NCI-H2029 treated with DMSO at 0.1 percent for 48 hours (cell line): ENCODE data around the gene CLUH.
A peak's percentile ranks its signal among the peaks of the same experiment; 100 is the strongest.

ENCODE experiments used
- DNase-seq: peaks from one replicate; lab custom pipeline; 2025; lab: John Stamatoyannopoulos, UW

CLUH gene, protein sequence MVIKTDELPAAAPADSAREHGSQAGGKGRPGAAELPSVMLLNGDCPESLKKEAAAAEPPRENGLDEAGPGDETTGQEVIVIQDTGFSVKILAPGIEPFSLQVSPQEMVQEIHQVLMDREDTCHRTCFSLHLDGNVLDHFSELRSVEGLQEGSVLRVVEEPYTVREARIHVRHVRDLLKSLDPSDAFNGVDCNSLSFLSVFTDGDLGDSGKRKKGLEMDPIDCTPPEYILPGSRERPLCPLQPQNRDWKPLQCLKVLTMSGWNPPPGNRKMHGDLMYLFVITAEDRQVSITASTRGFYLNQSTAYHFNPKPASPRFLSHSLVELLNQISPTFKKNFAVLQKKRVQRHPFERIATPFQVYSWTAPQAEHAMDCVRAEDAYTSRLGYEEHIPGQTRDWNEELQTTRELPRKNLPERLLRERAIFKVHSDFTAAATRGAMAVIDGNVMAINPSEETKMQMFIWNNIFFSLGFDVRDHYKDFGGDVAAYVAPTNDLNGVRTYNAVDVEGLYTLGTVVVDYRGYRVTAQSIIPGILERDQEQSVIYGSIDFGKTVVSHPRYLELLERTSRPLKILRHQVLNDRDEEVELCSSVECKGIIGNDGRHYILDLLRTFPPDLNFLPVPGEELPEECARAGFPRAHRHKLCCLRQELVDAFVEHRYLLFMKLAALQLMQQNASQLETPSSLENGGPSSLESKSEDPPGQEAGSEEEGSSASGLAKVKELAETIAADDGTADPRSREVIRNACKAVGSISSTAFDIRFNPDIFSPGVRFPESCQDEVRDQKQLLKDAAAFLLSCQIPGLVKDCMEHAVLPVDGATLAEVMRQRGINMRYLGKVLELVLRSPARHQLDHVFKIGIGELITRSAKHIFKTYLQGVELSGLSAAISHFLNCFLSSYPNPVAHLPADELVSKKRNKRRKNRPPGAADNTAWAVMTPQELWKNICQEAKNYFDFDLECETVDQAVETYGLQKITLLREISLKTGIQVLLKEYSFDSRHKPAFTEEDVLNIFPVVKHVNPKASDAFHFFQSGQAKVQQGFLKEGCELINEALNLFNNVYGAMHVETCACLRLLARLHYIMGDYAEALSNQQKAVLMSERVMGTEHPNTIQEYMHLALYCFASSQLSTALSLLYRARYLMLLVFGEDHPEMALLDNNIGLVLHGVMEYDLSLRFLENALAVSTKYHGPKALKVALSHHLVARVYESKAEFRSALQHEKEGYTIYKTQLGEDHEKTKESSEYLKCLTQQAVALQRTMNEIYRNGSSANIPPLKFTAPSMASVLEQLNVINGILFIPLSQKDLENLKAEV (N-terminal part only)

GRCh38 chr17:2711608-2712299, at the start of gene CLUH:
CLUH (minus strand) TSS chr17:2711764; CDS start chr17:2711661, 103 bp downstream.
- peak; percentile 14 for DNase-seq

DNA sequence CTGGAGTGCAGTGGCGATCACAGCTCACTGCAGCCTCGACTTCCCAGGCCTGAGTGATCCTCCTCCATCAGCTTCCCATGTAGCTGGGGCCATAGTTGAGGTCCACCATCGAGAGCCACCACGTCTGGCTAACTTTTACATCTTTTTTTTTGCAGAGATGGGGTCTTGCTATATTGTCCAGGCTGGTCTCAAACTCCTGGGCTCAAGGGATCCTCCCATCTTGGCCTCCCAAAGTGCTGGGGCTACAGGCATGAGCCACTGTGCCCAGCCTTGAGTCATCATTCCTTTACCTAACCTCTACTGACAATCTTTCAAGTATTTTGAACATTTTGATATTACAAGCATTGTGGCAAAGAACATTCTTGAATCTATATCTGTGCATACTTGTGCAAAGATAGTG, 47.3 kb upstream of the CLUH start:
- no peak for DNase-seq

- DNase-seq = no peak
Observed at GRCh38 chr17:2755891-2756724, 44.5 kb upstream of the CLUH start.

DNA sequence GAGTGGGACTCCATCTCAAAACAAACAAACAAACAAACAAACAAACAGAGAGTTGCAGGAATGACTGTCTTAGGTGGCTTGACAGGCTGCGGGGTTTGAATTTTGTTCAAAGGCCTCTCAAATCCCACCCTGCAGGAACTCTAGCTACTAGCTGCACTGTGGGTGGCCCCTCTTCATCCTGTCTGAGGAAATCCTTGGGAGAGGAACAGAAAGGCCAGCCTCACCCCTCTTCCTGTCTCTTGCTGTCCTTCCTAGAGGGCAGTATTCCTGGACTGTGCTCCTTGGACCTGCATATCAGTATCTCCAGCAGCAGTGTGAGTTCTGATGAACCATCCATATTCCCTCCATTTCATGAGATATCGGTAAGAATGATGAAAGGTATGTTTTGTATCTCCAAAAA, 39.9 kb upstream of the CLUH start:
- no peak for DNase-seq

DNA sequence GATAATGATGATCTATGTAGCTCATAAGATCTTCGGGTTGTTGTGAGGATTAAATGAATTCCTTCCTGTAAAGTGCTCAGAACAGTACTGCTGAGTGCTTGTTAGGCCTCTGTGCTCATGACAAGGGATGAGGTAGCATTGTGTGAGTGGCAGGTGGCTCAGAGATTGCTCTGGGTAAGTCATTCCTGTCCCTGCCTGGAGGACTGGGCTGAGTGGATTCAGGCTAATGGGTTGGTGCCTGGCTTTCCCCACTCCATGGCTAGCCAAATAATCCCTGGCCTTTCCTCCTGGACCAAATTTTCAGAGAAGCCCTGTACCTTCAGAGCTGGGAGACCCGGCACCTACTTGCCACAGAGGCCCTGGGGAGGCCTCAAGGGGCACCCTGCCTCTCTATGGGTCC, 39.2 kb upstream of the CLUH start:
- DNase-seq = no peak

GRCh38 chr17:2749784-2750181, 38.2 kb upstream of the CLUH start:
- no peak for DNase-seq

DNA sequence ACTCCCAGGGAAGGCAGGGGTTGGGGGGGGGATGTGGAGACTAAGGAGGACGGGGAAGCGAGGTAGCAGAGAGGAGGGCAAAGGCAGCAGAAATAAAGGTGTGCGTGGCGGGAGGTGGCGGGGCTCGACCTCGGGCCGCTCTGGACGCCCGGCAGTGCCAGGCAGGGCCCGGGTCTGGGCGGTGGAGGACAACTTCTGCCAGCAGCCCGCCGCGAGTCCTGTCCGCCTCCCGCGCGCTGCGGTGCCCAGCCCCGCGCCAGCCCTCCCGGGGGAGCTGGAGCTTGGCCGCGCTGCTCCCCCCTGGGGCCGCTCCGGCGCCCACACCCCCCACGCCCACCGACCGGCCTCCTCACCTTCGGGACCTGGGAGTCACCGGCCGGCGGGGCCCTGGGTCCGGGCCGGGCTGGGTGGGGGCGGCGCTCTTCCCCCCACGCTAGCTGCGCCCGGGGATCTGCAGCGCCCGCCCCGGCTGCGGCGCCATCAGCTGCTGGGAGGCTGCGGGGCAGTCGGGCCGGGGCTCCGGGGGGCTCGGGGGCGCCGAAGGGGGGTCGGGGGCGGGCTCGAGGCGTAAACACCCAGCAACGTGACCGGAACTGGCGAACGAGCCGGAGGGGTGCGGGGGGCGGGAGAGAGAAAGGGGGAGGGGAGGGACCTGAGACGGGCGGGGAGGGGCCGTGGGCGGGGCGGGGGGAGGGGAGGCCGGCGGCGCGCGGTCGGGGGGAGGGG, 37.7 kb upstream of the CLUH start, which contains the start of gene CCDC92B:
CCDC92B (minus strand) TSS at position 595 of the 726 bp plus-strand sequence. CDS start 14,507 bp downstream, outside the sequence.
- no peak for DNase-seq

- no peak for DNase-seq
Observed at GRCh38 chr17:2745317-2746037, 33.9 kb upstream of the CLUH start.

DNA sequence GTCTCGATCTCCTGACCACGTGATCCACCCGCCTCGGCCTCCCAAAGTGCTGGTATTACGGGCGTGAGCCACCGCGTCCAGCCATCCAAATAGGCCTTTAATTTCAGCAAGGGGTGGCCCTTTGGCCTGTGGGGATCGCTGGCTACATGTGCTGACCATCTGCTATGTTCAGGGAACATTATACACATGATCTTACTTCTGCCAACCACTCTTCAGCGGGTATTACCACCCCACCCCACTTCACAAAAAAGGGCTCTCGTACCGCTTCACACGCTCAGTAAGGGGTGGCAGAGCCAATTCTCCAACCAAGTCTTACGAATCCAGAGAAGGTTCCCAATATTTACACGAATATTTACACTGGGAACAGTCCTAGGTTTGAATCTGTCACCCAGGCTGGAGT, 26.1 kb upstream of the CLUH start:
- DNase-seq = no peak

DNA sequence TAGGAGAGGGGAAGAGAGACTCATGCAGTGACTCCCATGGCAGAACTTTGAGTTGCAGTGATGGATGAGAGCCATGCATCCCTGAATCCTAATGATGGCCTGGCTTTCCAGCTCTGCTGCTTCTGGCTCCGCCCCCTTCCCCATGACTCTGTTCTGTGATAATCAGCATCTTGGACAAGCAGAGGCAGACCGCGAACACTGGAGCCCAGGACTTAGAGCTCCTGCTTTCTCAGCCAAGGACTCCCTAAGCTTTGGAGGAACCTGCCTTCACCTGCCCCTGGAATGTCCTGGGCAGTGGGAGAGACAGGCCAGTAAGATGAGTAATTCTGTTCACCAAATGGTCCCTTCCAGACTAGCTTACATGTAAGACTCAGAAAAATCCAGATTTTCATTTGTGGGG, 25.4 kb upstream of the CLUH start:
- no peak for DNase-seq

DNA sequence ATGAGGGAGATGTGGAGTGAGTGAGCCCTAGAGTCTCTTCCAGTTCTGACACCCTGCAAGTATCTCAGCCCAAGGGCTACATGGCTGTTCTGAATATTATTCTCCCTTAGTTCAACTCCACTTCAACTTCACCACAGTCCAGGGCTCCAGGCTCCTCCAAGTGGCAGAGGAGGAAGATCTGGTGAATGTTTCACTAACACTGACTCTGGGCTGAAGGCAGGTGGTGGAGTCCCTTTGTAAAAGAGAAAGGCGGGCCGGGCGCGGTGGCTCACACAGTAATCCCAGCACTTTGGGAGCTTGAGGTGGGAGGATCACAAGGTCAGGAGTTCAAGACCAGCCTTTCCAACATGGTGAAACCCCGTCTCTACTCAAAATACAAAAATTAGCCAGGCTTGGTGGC, 24.3 kb upstream of the CLUH start:
- no peak for DNase-seq

DNA sequence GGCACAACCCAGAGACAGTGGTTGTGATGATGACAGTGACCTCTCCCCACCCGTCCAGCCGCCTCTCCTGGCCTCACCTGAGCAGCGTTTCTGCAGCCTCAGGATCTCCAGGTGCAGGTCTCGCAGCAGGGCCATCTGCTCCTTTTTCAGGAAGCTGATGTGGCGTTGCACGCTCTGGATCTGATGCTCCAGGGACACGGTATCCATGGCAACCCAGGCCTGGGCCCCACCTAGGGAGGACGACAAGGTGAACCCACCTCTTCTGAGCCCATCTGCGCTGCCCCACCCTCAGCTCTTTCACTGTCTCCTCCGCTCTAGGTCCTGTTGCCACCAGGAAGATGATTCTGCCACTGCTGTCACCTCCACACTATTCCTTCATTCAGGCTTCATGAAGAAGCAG, 23.4 kb upstream of the CLUH start:
- no peak for DNase-seq

DNA sequence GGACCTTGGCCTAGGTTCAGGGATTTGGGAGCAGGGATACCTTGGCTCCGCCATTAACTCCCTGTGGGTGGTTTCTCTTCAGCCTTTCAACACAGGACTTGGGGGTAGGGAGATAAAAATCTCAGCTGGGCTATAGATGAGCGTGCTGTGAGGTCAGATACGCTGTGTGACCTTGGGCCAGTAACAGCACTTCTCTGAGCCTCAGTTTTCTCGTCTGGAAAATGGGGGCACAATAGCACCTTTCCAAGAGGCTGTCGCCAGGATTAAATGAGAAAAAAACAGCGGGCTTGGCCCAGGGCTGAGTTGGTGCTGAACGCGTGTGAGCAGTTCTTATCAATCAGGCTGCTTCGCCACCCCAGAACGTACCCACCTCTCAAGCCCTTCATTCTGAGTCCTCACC, 20.2 kb upstream of the CLUH start:
- DNase-seq = no peak

DNA sequence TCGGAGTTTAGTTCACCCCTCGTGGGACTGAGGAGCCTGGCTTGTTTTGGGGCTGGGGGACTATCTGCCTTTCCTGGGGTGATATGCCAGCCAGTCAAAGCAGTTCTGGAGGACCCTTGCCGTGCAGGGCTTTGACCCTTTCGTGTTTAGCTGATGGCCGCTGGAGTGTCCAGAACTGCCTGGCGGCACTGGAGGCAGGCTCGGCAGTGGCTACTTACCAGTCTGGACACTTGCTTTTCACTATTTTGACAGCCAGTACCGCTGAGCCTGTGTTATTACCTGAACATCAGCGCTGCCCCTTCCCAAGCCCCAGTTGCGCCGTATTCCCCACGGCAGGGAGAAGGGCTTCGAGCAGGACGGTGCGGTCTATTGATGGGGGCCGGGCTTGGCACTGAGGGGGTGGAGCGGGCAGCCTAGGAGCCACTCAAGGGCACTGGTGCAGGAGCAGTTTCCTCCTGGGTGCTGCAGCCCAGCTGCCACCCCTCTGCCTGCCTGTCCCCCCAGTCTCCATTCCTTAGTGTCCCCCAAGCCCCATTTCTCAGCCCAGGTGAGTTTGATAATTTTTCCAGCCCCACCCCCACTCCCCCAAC, 19.3 kb upstream of the CLUH start:
- no peak for DNase-seq

DNA sequence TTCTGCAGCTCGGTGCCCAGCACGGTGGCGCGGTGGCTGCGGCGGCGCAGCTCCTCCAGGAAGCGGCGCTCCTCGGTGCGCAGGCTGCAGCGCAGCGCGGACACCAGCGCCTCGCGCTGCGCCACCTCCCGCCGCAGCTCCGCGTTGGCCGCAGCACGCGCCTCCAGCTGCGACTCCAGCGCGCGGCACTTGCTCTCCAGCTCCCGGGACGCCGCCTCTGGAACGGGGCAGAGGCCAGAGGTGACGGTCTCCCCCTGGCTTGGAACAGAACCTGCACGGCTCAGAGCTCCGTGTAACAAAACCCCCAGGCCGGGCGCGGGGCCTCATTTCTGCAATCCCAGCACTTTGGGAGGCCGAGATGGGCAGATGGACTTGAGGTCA, 13.2 kb upstream of the CLUH start:
- DNase-seq = no peak

- no peak for DNase-seq
Observed at GRCh38 chr17:2723997-2724783, 12.6 kb upstream of the CLUH start.

GRCh38 chr17:2723505-2723996, 12.0 kb upstream of the CLUH start:
- no peak for DNase-seq

DNA sequence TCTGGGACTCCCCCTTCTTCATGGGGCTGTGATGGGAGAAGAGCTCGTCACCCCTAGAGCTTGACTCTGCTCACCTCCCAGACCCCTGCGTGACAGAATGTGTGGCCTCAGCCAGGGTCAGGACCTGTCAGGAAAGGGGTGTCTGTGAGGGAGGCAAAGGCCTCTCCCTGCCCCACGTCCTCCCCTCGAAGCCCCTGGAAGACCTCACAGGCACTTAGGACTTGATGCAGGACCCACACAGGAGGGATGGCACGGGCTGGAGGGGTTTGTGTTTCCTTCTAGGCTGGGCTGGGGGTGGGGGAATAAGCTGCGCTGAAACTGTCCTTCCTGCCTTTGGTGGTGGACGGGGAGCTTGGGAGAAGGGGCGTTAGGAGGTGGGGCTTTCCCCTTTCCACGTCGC, 11.0 kb upstream of the CLUH start:
- DNase-seq = no peak
